NCI-H526 (cell line): Measurements from ENCODE around the gene CALN1.
"Not testable (repeated sequence)": the region's sequence is repeated elsewhere in the genome, so short reads cannot be mapped to it uniquely, and the experiment has no call there.

Source experiments
- DNase-seq, 2 experiments: peaks; one replicate each; lab custom pipeline; 2025; lab: John Stamatoyannopoulos, UW

CALN1 gene

DNA sequence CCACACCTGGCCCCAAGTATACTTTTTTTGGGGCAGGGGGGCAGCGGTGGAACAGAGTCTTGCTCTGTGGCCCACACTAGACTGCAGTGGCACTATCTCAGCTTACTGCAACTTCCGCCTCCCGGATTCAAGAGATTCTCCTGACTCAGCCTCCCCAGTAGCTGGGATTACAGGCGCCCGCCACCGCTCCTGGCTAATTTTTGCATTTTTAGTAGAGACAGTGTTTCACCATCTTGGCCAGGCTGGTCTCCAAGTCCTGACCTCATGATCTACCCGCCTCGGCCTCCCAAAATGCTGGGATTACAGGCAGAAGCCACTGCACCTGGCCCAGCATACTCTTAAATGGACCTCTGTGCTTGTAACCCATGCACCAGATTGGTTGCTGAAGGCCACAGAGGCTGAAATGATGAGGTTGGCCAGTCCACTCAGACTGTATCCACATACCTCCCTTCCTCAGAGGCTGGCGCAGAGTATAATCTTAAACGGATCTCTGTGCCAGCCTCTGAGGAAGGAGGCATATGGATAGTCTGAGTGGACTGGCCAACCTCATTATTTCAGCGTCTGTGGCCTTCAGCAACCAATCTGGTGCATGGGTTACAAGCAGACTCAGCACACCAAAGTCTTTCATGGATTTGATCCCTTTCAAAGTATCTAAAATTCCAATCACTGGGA, 3.0 kb downstream of the CALN1 start:
- DNase-seq: no peak

DNA sequence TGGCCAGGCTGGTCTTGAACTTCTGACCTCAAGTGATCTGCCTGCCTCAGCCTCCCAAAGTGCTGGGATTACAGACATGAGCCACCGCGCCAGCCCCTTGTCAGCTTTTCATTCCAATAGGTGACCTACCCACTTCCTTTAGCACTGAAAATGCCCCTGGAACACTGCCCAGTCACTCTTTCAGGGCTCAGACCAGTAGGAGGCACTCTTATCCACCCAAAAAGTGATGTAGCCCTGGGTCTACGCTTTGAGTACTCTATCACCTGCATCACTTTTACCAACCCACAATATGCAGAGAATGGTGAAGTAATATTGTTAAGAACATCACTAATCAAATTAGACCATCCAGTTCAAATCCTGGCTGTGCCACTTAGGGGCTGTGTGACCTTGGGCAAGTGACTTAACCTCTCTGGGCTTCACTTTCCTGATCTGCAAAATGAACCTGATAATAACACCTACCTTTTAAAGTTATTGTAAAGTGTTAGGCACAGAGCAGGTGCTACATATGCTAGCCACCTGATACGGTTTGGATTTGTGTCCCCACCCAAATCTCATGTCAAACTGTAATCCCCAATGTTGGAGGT, 5.2 kb downstream of the CALN1 start:
- no peak for DNase-seq

GRCh38 chr7:72405871-72406270, 6.3 kb downstream of the CALN1 start:
- DNase-seq: no peak

DNA sequence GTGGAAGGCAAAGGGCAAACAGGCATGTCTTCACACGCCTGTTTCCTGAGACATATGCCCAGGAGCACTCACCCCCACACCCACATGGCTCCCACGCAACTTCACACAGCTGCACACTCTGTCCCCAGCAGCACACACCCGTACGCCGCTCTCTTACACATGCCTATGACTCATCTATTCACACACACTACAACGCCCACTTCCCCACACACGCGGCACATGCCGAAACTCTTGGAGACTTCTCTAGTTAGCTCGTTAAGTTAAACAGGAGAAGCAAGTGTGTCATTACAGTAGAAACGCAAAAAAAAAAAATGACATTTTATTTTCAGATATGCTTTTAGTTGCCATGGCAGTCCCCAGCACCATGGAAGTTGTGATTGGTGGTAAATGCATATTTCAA, 6.7 kb downstream of the CALN1 start:
- no peak for DNase-seq

DNA sequence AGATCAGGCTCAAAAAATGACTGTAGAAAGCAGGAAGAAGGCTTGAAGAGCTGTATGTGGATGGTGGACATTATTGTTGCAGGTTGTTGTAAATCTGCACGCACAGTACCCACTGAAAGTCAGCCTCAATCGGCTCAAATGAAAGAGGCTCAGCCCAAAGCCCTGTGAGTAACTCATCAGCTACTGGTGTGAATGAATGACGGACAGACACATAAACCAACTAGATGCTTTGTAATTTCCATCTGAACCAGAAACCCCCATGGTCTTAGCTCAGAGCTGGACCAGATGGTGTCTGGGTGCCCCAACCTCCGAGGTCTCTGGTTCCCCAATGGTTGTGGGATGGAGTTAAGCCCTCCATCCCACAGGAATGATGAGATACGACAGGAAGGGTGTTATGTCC, 7.4 kb downstream of the CALN1 start:
- no peak for DNase-seq

GRCh38 chr7:72403458-72404076, 8.6 kb downstream of the CALN1 start:
- no peak for DNase-seq

DNA sequence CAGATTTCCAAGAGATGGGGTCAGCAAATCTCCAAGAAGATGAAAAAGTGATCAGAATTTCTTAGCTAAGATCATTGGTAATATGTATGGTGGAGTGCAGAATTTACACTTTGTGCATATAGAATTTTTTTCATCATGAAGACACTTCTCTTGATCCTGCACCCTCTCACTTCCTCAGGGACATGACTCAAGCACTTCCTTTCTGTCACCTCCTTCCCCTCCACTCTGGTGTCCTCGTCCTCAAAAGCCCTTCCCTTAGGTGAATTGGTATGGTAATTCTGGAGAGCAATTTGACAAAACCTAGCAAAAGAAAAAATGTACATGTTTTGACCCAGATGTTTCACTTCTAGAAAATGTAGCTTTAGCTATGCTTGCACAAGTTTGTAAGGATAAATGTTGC, 18.1 kb downstream of the CALN1 start:
- no peak for DNase-seq

- no peak for DNase-seq
Observed at GRCh38 chr7:72391821-72392377, 20.2 kb downstream of the CALN1 start.

DNA sequence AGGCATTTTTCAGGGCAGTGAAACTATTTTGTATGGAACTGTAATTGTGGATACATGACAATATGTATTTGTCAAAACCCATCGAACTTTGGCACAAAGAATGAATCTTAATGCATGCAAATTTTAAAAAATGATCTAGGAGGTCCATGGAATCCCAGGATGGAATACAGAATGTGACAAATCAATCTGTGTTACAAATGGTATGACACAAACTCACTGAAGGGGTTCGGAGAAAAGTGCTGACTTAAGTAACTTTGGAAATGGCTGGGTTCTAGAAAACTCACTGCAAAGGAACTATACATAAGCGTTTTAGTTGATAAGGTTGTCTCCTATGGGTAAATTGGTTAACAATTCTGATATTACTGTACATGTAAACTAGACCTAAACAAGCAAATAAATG, 26.0 kb downstream of the CALN1 start:
- no peak for DNase-seq

DNA sequence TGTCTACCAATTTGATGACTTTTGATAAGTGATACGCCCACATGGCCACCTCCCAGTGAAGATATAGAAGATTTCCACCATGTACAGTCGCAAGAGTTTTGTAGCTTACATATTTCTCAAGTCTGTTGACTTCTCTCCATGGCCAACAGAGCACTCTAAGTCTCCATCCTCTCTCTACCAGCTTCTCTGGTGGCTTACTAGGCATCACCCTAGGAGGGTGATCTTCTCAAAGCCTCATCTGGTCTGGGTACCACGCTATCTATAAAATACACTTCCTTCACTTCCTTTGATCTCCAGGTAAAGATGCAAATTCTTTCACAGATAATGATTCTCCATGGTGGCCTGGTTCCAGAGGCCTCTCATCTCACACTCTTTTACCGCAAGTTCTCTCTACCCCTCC, 49.9 kb downstream of the CALN1 start:
- no peak for DNase-seq

- DNase-seq: no peak
Observed at GRCh38 chr7:72345208-72345727, 66.9 kb downstream of the CALN1 start.

GRCh38 chr7:72343991-72344390, 68.1 kb downstream of the CALN1 start:
- no peak for DNase-seq

DNA sequence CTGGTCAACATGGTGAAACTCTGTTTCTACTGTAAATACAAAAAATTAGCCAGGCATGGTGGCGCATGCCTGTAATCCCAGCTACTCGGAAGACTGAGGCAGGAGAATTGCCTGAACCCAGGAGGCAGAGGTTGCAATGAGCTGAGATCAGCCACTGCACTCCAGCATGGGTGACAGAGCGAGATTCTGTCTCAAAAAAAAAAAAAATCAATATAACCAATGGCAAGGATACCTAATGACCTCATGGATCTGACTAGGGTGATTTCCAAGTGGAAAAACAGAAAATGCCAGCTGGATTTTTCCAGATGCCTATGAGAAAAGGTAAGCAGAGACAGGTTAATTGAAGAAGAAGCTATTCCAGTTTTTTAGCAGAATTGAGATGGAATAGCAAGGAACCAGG, 68.8 kb downstream of the CALN1 start:
- DNase-seq: not testable (repeated sequence)

GRCh38 chr7:72337390-72338167, 74.6 kb downstream of the CALN1 start:
- no peak for DNase-seq

DNA sequence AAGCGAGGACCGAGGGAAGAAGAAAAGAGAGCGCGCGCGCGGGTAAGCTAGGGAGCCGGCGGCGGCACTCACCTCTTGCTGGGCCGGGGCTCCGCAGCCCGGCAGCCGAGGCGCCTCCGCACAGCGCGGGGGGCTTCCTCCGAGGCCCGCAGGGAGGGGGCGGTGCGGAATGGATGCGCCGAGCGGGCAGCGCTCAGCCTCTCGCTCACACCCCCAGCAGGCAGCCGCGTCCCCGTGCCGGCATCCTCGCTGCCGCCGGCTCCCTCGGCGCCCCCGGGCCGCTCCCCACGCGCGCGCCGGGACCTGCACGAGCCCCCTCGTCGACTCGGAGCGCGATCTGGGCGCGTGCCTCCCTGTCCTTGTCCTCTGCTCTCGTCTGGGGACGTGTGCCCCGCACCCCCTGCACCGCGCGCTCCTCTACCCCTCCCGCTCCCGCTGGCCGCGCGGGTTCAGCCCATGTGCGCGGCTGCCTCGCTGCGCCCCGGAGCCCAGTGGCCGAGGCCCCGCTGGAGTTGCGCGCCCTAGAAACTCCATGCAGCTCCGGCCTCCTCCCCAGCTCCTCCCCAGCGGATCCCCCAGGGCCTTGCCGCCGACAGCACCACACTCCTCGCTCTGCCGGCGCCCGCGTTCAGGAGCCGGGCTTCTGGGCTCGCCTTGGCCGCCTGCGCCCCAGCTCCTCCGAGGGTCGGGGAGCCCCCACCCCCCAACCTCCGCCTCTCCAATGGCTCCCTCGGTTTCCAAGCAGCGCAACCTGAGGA, 75.3 kb downstream of the CALN1 start:
- no peak for DNase-seq

DNA sequence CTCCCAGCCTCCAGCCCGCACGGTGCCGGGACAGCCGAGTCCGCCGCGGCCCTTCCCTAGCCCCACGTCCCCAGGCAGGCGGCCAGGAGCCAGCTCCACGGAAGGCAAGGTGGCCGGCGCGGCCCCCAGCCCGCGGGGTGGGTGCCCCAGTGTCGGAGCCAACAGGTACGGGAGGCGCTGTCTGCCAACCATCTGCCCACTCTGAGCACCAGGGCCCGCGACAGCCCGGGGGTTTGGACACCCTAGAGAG, 75.8 kb downstream of the CALN1 start:
- DNase-seq: no peak

DNA sequence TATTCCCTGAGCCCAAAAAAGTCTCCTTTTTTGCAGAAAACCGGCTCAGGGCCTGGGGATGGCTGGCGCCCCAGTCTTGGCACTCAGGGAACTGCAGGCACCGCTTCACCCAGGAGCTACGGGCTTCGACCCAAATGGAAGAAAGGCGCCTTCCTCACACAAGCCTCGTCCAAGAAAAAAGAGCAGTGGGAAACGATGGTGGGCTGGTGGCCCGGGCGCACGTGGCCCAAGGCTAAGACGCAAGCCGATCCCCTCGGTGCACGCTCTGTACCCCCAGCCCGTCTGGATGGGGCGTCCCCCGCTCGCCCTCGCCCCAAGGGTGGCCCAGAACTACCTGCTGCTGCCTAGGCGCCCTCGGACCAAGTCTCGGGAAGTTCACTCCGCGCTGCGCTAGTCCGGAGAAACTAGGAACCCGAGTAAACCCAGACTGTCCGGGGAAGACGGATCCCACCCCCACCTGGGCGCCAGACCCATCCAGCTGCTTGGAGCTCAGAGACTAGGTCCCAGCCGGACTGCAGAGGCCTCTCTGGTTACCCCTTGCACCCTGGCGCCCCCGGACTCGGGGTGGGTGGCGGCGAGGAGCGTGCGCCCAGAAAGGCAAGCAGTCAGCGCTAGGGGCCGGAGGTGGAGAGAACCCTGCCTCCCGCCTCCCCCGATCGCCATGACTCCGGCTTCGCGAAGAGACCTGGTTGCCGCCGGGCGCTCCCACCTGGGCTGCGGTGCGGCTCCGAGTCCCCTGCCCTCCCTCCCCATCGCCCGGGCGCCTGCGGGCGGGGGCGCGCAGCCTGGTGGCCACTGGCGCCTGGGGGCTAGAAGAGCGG, 76.4 kb downstream of the CALN1 start:
- no peak for DNase-seq

- DNase-seq: no peak
Observed at GRCh38 chr7:72334698-72335097, 77.4 kb downstream of the CALN1 start.

- DNase-seq: no peak
Observed at GRCh38 chr7:72334066-72334465, 78.1 kb downstream of the CALN1 start.

DNA sequence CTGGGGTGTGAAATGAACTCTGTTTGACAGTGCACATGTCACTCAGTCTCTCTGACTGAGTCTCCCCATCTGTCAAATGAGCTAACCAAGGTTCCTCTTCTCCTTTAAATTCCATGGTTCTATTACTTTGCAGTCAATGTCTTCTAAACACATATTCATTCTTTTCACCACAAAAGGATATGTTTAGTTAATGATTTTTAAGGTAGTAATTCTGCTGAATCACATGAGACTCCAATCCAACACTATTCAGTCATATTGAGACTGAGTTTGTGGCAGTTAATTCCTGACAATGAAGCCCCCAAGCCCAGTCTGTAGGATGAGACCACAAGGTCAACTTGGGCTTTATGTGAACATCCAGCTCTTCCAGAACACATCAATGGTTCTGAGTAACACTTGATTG, 85.3 kb downstream of the CALN1 start:
- DNase-seq: no peak

- no peak for DNase-seq
Observed at GRCh38 chr7:72326365-72326764, 85.8 kb downstream of the CALN1 start.
